ENCODE measurements around the gene RFC4. TPM values are rescaled to one million over a fixed set of nuclear protein-coding genes. Genes with fewer than 3 reads are reported as not detected.
A peak's percentile ranks its signal among the peaks of the same experiment; 100 is the strongest.

The RFC4 gene
- total RNA-seq, 4 donors from 2014 or later = 7.3 to 10.9 (median 7.8) TPM

GRCh38 chr3:186849374-186849975 lies 43.2 kb upstream of the RFC4 start:
- Histone ChIP-seq H3K27me3 (no peaks in the 10 kb centered on the region), H3K9me3 (no peaks in the 10 kb centered on the region), H3K27ac (no peak overlapping the region), H3K4me3 (replicated peaks in 1 of 3) (no peak overlapping the region), H3K4me1 (no peaks in the 10 kb centered on the region), H3K36me3 (no peaks in the 10 kb centered on the region)
- intact Hi-C loops (cut with DNase I) = no loop called here
- DNase-seq = no peak
- WGBS, 2 donors = 0 to 7% methylated on average over 1 of the region's 1 CpG
- no peak for TF ChIP-seq POLR2A (IDR thresholded peaks at IDR 0.05)
- TF ChIP-seq, protein P1, sequence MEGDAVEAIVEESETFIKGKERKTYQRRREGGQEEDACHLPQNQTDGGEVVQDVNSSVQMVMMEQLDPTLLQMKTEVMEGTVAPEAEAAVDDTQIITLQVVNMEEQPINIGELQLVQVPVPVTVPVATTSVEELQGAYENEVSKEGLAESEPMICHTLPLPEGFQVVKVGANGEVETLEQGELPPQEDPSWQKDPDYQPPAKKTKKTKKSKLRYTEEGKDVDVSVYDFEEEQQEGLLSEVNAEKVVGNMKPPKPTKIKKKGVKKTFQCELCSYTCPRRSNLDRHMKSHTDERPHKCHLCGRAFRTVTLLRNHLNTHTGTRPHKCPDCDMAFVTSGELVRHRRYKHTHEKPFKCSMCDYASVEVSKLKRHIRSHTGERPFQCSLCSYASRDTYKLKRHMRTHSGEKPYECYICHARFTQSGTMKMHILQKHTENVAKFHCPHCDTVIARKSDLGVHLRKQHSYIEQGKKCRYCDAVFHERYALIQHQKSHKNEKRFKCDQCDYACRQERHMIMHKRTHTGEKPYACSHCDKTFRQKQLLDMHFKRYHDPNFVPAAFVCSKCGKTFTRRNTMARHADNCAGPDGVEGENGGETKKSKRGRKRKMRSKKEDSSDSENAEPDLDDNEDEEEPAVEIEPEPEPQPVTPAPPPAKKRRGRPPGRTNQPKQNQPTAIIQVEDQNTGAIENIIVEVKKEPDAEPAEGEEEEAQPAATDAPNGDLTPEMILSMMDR (IDR thresholded peaks at IDR 0.05) = peak in 5 of 6 experiments; percentile 23 to 73 (median 55)

GRCh38 chr3:186847437-186847836 lies 41.2 kb upstream of the RFC4 start:
- H3K27me3 ChIP-seq = no peaks in the 10 kb centered on the region
- no peak for DNase-seq
- H3K27ac ChIP-seq = no peak overlapping the region
- H3K36me3 ChIP-seq = no peaks in the 10 kb centered on the region
- intact Hi-C loops (cut with DNase I) = no loop called here
- H3K4me1 ChIP-seq = no peaks in the 10 kb centered on the region
- 74 to 85% methylated on average over 2 of the region's 2 CpGs for WGBS, 2 donors
- no peak overlapping the region for H3K4me3 ChIP-seq (replicated peaks in 1 of 3)
- TF ChIP-seq, protein P1 (IDR thresholded peaks at IDR 0.05) = no peak
- TF ChIP-seq POLR2A (IDR thresholded peaks at IDR 0.05) = no peak
- H3K9me3 ChIP-seq = no peaks in the 10 kb centered on the region

DNA sequence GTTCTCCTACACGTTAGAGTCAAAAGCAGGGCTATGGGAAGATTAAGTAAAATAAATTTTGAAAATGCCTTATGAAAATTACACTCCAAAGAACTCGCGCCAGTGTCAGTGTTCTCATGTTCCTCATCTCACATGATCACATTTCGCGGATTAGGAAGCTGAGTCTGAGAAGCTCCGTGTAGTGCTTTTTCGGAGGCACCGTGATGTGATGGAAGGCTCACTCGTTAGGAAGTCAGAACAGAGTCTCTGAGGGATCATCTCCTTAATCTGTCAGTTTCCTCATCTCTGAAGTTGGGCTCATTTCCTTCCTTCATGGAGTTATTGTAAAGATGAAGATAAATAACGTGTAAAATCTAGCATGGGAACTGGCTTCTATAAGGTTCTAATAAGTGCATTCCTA lies 39.5 kb upstream of the RFC4 start:
- intact Hi-C loops (cut with DNase I) = no loop called here
- Histone ChIP-seq H3K9me3 (no peaks in the 10 kb centered on the region), H3K4me1 (no peaks in the 10 kb centered on the region), H3K27ac (no peak overlapping the region), H3K27me3 (no peaks in the 10 kb centered on the region), H3K4me3 (replicated peaks in 1 of 3) (no peak overlapping the region), H3K36me3 (no peaks in the 10 kb centered on the region)
- 83 to 88% methylated on average over 10 of the region's 10 CpGs for WGBS, 2 donors
- TF ChIP-seq POLR2A (IDR thresholded peaks at IDR 0.05) = no peak
- TF ChIP-seq, protein P1 (IDR thresholded peaks at IDR 0.05) = no peak
- no peak for DNase-seq

- no peaks in the 10 kb centered on the region for H3K36me3 ChIP-seq
Measured at GRCh38 chr3:186844908-186845307, 38.6 kb upstream of the RFC4 start.

GRCh38 chr3:186843039-186843432 lies 36.8 kb upstream of the RFC4 start:
- TF ChIP-seq, protein P1 (IDR thresholded peaks at IDR 0.05) = no peak
- TF ChIP-seq POLR2A (IDR thresholded peaks at IDR 0.05) = no peak
- no peak overlapping the region for H3K4me3 ChIP-seq (replicated peaks in 1 of 3)
- H3K4me1 ChIP-seq = no peaks in the 10 kb centered on the region
- no peak for DNase-seq
- no peaks in the 10 kb centered on the region for H3K27me3 ChIP-seq
- H3K36me3 ChIP-seq = no peaks in the 10 kb centered on the region
- H3K27ac ChIP-seq = no peak overlapping the region
- no peaks in the 10 kb centered on the region for H3K9me3 ChIP-seq
- WGBS, 2 donors = 92% methylated on average over 3 of the region's 3 CpGs
- intact Hi-C loops (cut with DNase I) = no loop called here

More at GRCh38 chr3:186844908-186845307, 38.6 kb upstream of the RFC4 start:
- TF ChIP-seq, protein P1 (IDR thresholded peaks at IDR 0.05) = no peak
- TF ChIP-seq POLR2A (IDR thresholded peaks at IDR 0.05) = no peak
- WGBS, 2 donors = 84 to 85% methylated on average over 11 of the region's 11 CpGs
- no peak for DNase-seq
- H3K4me3 ChIP-seq (replicated peaks in 1 of 3) = no peak overlapping the region
- H3K27ac ChIP-seq = no peak overlapping the region
- no peaks in the 10 kb centered on the region for H3K4me1 ChIP-seq
- intact Hi-C loops (cut with DNase I) = no loop called here
- no peaks in the 10 kb centered on the region for H3K27me3 ChIP-seq
- H3K9me3 ChIP-seq = no peaks in the 10 kb centered on the region

Measured in thyroid gland (tissue), 4 donors.